T-cell (primary cell): ENCODE measurements around the gene FHOD3. TPM values are rescaled to one million over a fixed set of nuclear protein-coding genes. Genes with fewer than 3 reads are reported as not detected.
A peak's percentile ranks its signal among the peaks of the same experiment; 100 is the strongest.

Experiments used
- ATAC-seq, 4 experiments: fragments of 200-7000 bp in 3 of 4; fragments of 150-1000 bp in 1 of 4; cut with Tn5 transposase; replicated peaks in 1 of 4; 1 replicate in 3 of 4; 2 replicates in 1 of 4; pipeline ENCODE4 v1.10.0; 2021; ENCODE audit warnings: moderate library complexity in 3 of 4, mild to moderate bottlenecking in 2 of 4, moderate number of reproducible peaks in 1 of 4
- CTCF ChIA-PET, 2 donors: fragments of 300-600 bp; sonication (Branson Sonifier 250); formaldehyde crosslinking; loops; one replicate each; lab custom pipeline; 2022; ENCODE audit warnings: antibody characterized with exemption in 2 of 2; lab: Charles Lee
- POLR2A ChIA-PET, 2 donors: fragments of 300-600 bp; sonication (Branson Sonifier 250); formaldehyde crosslinking; loops; one replicate each; lab custom pipeline; 2022; ENCODE audit warnings: antibody characterized with exemption in 2 of 2; lab: Charles Lee
- DNase-seq, 35 experiments: peaks; one replicate each; pipeline versions ENCODE4 v3.0.0 to v3.0.0-alpha.2; 2013 to 2023
- H3K27ac ChIP-seq: one replicate; pipeline ENCODE4 v1.5.1; 2013; ENCODE audit warnings: low read length
- H3K27me3 ChIP-seq, 2 experiments: replicated peaks in 1 of 2; 1 replicate in 1 of 2; 2 replicates in 1 of 2; pipeline versions ENCODE4 v1.6.1 to v1.7.0; 2013; ENCODE audit warnings: low read length in 1 of 2, mixed read lengths in 1 of 2; ENCODE audit not compliant: control insufficient read depth in 2 of 2, insufficient read depth in 2 of 2; ENCODE audit errors: extremely low read depth in 1 of 2
- H3K36me3 ChIP-seq, 2 donors: 1 replicate in 1 of 2; 2 replicates in 1 of 2; pipeline versions ENCODE4 v1.6.1 to v1.7.0; 2013; ENCODE audit warnings: low read length in 1 of 2; ENCODE audit not compliant: control insufficient read depth in 2 of 2, insufficient read depth in 1 of 2; ENCODE audit errors: extremely low read depth in 1 of 2
- H3K4me1 ChIP-seq, 2 experiments: 1 replicate in 1 of 2; 2 replicates in 1 of 2; pipeline versions ENCODE4 v1.6.1 to v1.7.0; 2013; ENCODE audit warnings: low read length in 2 of 2, mixed read lengths in 1 of 2; ENCODE audit not compliant: insufficient read depth in 2 of 2, control insufficient read depth in 1 of 2; ENCODE audit errors: extremely low read depth in 1 of 2
- H3K4me3 ChIP-seq, 2 donors: 1 replicate in 1 of 2; 2 replicates in 1 of 2; pipeline versions ENCODE4 v1.5.1 to v1.7.0; 2013; ENCODE audit warnings: mild to moderate bottlenecking in 2 of 2, low read length in 1 of 2, moderate library complexity in 1 of 2; ENCODE audit not compliant: control insufficient read depth in 1 of 2; ENCODE audit errors: extremely low read depth in 1 of 2
- H3K9me3 ChIP-seq: 2 replicates; pipeline ENCODE4 v1.7.0; 2013
- H3K27ac Mint-ChIP-seq, 2 donors: one replicate each; pipeline ENCODE4 v1.8.0; 2020 to 2021; ENCODE audit warnings: mild to moderate bottlenecking in 2 of 2, mixed read lengths in 2 of 2
- H3K27me3 Mint-ChIP-seq, 2 donors: one replicate each; pipeline ENCODE4 v1.8.0; 2021 to 2022; ENCODE audit warnings: mixed read lengths in 2 of 2
- H3K36me3 Mint-ChIP-seq: one replicate; pipeline ENCODE4 v1.8.0; 2021; ENCODE audit warnings: mixed read lengths
- H3K4me1 Mint-ChIP-seq, 3 donors: one replicate each; pipeline ENCODE4 v1.8.0; 2020 to 2022; ENCODE audit warnings: mixed read lengths in 3 of 3, mild to moderate bottlenecking in 1 of 3
- H3K4me3 Mint-ChIP-seq, 3 donors: one replicate each; pipeline ENCODE4 v1.8.0; 2020 to 2022; ENCODE audit warnings: mild to moderate bottlenecking in 3 of 3, mixed read lengths in 3 of 3, moderate library complexity in 3 of 3
- H3K9me3 Mint-ChIP-seq, 3 donors: one replicate each; pipeline ENCODE4 v1.8.0; 2020 to 2022; ENCODE audit warnings: mixed read lengths in 3 of 3
- WGBS: methylation state at CpG from one replicate; pipeline ENCODE4 v1.1.5; 2013; ENCODE audit warnings: missing lambda C conversion rate; ENCODE audit not compliant: insufficient coverage; 5-methylcytosine and 5-hydroxymethylcytosine counted together
- total RNA-seq, 35 experiments: library from RNA in 6 of 35; stranded (reverse) in 6 of 35; fragments of 120-200 nt in 1 of 35; gene quantifications; one replicate each; pipeline versions ENCODE4 v1.2.1 to v1.2.4 and lab custom pipeline; 2013 to 2026

The FHOD3 gene
- total RNA-seq, 5 donors from 2014 or later (not counting 1 experiment from before 2014, with no cell fraction given): 0.06 TPM; not detected in 4

DNA sequence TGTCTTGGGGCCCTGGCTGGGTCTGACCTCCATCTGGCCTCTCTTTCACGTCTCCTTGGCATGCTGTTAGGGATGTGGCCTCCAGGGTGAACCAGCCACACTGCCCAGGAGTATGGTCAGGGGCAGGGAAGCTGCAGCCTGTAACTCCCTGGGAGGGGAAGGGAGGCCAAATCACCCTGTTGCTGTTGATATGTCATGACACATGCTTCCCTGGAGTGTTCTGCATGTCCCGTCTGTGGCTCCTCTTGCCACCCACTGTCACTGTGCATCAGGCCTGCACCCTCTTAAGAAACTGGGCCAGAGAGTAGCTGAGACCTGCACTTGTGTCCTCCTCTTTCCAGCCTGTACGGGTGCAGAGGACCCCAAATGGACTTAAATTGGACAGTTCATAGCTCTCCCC is 221.3 kb downstream of the FHOD3 start:
- ChIA-PET CTCF (no interaction called here), POLR2A (no interaction called here)
- H3K9me3 Mint-ChIP-seq: no peaks in the 10 kb centered on the region
- ATAC-seq (no peak), DNase-seq (no peak)
- Histone ChIP-seq H3K4me3 (no peak overlapping the region), H3K9me3 (no peaks in the 10 kb centered on the region), H3K36me3 (no peaks in the 10 kb centered on the region), H3K27ac (no peak overlapping the region), H3K27me3 (peaks cover 0 to 16% of the 10 kb centered on the region in 2 experiments), H3K4me1 (no peaks in the 10 kb centered on the region)
- WGBS: 64% methylated on average over 2 of the region's 3 CpGs
- no peak overlapping the region for H3K4me3 Mint-ChIP-seq
- H3K27ac Mint-ChIP-seq: no peak overlapping the region
- H3K4me1 Mint-ChIP-seq: no peaks in the 10 kb centered on the region
- H3K36me3 Mint-ChIP-seq: no peaks in the 10 kb centered on the region
- peaks cover 8 to 26% of the 10 kb centered on the region in 2 donors for H3K27me3 Mint-ChIP-seq

DNA sequence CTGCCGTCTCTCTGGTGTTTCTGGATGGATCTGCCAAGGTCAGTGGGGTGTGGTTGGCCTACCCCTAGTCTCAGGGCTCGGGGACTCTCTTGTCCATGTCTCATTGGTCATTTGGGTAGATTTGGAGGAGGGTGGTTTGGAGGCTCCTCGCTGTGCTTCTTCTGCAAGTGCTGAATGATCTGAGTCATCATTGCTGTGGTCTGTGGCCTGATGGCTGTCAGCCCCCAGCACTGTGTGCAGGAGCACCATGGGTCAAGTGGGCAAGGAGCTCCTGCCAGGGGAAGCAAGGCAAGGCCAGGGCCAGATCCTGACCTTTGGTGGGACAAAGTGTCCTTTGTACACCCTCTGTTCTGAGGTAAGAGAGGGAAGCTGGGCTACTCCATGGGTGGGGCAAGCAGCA is 221.8 kb downstream of the FHOD3 start:
- H3K27ac Mint-ChIP-seq: no peak overlapping the region
- ChIA-PET POLR2A (no interaction called here), CTCF (no interaction called here)
- no peaks in the 10 kb centered on the region for H3K36me3 ChIP-seq
- H3K9me3 ChIP-seq: no peaks in the 10 kb centered on the region
- WGBS: 39% methylated on average over 3 of the region's 3 CpGs
- peaks cover 0 to 16% of the 10 kb centered on the region in 2 experiments for H3K27me3 ChIP-seq
- no peaks in the 10 kb centered on the region for H3K36me3 Mint-ChIP-seq
- H3K4me1 Mint-ChIP-seq: no peaks in the 10 kb centered on the region
- ATAC-seq (peak in 1 of 4 experiments; percentile 33), DNase-seq (no peak)
- no peak overlapping the region for H3K27ac ChIP-seq
- no peak overlapping the region for H3K4me3 Mint-ChIP-seq
- H3K27me3 Mint-ChIP-seq: peaks cover 8 to 25% of the 10 kb centered on the region in 2 donors
- H3K9me3 Mint-ChIP-seq: no peaks in the 10 kb centered on the region
- H3K4me3 ChIP-seq: no peak overlapping the region
- no peaks in the 10 kb centered on the region for H3K4me1 ChIP-seq

GRCh38 chr18:36522509-36522908 is 225.0 kb downstream of the FHOD3 start:
- Histone ChIP-seq H3K27ac (no peak overlapping the region), H3K4me1 (no peaks in the 10 kb centered on the region), H3K36me3 (no peaks in the 10 kb centered on the region), H3K27me3 (peaks cover 0 to 16% of the 10 kb centered on the region in 2 experiments), H3K4me3 (no peak overlapping the region), H3K9me3 (no peaks in the 10 kb centered on the region)
- Mint-ChIP-seq H3K9me3 (no peaks in the 10 kb centered on the region), H3K27me3 (peaks cover 0 to 11% of the 10 kb centered on the region in 2 donors), H3K4me1 (no peaks in the 10 kb centered on the region), H3K4me3 (no peak overlapping the region), H3K36me3 (no peaks in the 10 kb centered on the region), H3K27ac (no peak overlapping the region)
- ChIA-PET CTCF (no interaction called here), POLR2A (no interaction called here)
- no peak for DNase-seq
- ATAC-seq: no peak
- no CpG with 5 or more reads among the region's 1 CpG for WGBS

DNA sequence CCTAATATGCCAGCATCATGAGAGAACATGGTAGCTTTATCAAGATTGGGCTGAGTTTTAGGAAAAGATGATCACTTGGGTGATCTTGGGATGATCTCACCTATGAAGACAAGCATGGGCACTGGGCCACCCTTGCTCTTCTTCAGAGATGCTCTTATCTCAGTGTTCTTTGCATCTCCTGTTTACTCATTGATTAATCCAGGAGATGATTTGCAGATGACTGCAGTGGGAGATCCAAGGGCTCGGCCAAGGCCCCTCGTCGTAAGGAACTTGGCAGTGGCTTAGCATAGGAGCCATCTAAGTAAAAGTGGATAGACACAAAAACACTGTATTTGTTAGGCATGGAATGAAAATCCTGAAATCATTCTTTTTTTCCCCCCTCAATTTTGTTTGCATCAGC is 228.4 kb downstream of the FHOD3 start:
- no peaks in the 10 kb centered on the region for H3K36me3 Mint-ChIP-seq

GRCh38 chr18:36526611-36527010 is 229.1 kb downstream of the FHOD3 start:
- Histone ChIP-seq H3K36me3 (no peaks in the 10 kb centered on the region), H3K27me3 (peaks cover 0 to 8% of the 10 kb centered on the region in 2 experiments), H3K27ac (no peak overlapping the region), H3K4me1 (no peaks in the 10 kb centered on the region), H3K4me3 (no peak overlapping the region), H3K9me3 (no peaks in the 10 kb centered on the region)
- WGBS: no CpG with 5 or more reads among the region's 4 CpGs
- DNase-seq (no peak), ATAC-seq (no peak)
- no peak overlapping the region for H3K4me3 Mint-ChIP-seq
- POLR2A ChIA-PET: no interaction called here
- no peak overlapping the region for H3K27ac Mint-ChIP-seq
- no peaks in the 10 kb centered on the region for H3K36me3 Mint-ChIP-seq
- CTCF ChIA-PET: no interaction called here
- H3K4me1 Mint-ChIP-seq: no peaks in the 10 kb centered on the region
- no peaks in the 10 kb centered on the region for H3K9me3 Mint-ChIP-seq
- H3K27me3 Mint-ChIP-seq: peaks cover 0 to 2% of the 10 kb centered on the region in 2 donors

More for the DNA sequence above, 228.4 kb downstream of the FHOD3 start:
- no peaks in the 10 kb centered on the region for H3K4me1 ChIP-seq
- Mint-ChIP-seq H3K27me3 (peaks cover 0 to 8% of the 10 kb centered on the region in 2 donors), H3K9me3 (no peaks in the 10 kb centered on the region), H3K27ac (no peak overlapping the region), H3K4me3 (no peak overlapping the region), H3K4me1 (no peaks in the 10 kb centered on the region)
- no peaks in the 10 kb centered on the region for H3K36me3 ChIP-seq
- DNase-seq (no peak), ATAC-seq (no peak)
- 93% methylated on average over 3 of the region's 3 CpGs for WGBS
- no peak overlapping the region for H3K27ac ChIP-seq
- POLR2A ChIA-PET: no interaction called here
- no peaks in the 10 kb centered on the region for H3K9me3 ChIP-seq
- CTCF ChIA-PET: no interaction called here
- peaks cover 0 to 6% of the 10 kb centered on the region in 2 experiments for H3K27me3 ChIP-seq
- H3K4me3 ChIP-seq: no peak overlapping the region

GRCh38 chr18:36527051-36527450 is 229.5 kb downstream of the FHOD3 start:
- CTCF ChIA-PET: no interaction called here
- Mint-ChIP-seq H3K9me3 (no peaks in the 10 kb centered on the region), H3K27ac (no peak overlapping the region), H3K4me1 (peaks cover 0 to 3% (median 0%) of the 10 kb centered on the region in 3 donors), H3K4me3 (no peak overlapping the region), H3K36me3 (no peaks in the 10 kb centered on the region), H3K27me3 (peaks cover 0 to 4% of the 10 kb centered on the region in 2 donors)
- H3K36me3 ChIP-seq: no peaks in the 10 kb centered on the region
- no peaks in the 10 kb centered on the region for H3K9me3 ChIP-seq
- no peak for ATAC-seq
- H3K4me3 ChIP-seq: no peak overlapping the region
- no peak overlapping the region for H3K27ac ChIP-seq
- WGBS: 100% methylated on average over 3 of the region's 6 CpGs
- H3K27me3 ChIP-seq: peaks cover 0 to 9% of the 10 kb centered on the region in 2 experiments
- no peaks in the 10 kb centered on the region for H3K4me1 ChIP-seq
- POLR2A ChIA-PET: no interaction called here
- DNase-seq: no peak
